Colon (tissue), 2 donors: ENCODE results near the gene TNS3.

ENCODE experiments used
- FAIRE-seq: peaks from 2 replicates; lab custom pipeline; 2012; peaks lifted over from hg19 to GRCh38; lab: Jason Lieb, UNC
- donor health status: control.
- donor health status: control.

TNS3 gene

GRCh38 chr7:47540387-47541350 is 41.2 kb downstream of the TNS3 start:
- no peak for FAIRE-seq

- FAIRE-seq: no peak
These were observed 41.9 kb downstream of the TNS3 start for GRCh38 chr7:47540053-47540386.

DNA sequence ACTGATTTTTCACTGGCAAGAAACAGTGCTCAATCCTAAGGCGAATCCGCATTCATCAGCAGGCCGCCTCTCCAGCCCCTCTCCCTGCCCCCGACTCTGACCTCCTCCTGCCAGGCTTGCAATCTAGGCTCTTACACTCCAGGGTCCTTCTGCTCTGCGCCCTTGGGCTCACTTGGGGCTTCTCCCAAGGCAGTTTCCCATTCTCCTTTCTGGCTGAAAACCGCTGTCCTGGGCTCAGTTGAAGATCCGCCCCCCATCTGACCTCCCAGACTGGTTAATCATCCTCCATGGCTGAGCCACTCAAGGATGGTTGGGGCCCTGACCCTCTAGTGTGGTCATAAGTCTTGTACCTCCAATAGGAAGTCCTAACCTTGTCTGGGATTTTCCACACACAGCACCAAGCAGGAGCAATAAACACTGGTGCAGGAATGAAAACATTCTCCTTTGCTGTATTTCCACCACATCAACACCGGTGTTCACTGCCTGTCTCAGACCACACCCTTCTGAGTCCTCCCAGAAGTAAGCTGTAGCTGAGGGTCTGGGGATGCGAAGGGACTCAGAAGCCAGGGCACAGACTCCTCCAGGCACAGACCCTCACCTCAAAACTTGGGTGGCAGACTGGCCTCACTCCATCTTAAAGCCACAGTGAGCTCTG is 42.4 kb downstream of the TNS3 start:
- FAIRE-seq: no peak

GRCh38 chr7:47538846-47539311 is 43.0 kb downstream of the TNS3 start:
- no peak for FAIRE-seq

DNA sequence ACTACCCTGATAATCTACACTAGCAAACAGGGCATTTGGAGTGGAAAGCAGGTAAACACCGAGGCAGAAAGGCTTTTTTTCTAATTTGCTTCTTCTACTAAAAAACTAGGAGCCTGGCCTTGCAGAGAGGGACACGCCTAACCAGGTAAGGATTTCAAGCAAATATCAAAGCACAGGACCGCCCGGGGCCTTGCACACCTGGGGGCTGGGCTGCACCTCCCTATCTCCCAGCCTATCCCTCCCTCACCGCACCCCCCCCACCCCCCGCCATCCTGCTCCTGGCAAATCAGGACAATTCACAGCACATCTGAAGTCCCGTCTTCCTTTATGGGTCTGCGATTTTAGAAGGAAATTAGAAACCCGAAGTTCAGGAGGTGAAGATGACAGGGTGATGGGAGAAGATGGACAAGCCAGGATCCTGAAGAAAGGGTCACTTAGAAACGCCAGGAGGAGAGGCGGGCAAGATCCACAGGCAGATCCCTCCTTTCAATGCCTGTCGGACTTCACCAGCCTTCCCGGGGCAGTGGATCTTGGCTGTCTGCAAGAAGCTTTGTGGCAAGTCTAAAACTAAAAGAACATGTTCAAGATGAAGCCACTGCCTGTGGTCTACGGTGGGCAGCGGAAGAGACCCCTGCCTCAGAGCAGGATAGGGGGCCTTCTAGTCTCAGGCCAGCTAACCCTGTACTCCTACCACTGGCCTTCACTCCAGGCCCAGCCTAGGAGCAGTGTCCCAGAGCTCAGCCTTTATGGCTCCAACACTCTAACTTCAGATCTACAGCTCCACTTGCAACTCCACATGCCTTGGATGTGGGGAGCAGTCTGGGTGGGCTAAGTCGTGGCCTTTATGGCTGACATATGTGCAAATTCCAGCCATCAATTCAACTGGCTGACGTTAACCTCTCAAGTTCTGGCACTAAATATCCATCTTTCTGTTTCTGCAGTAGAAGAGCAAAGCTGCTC is 43.9 kb downstream of the TNS3 start:
- FAIRE-seq: no peak

DNA sequence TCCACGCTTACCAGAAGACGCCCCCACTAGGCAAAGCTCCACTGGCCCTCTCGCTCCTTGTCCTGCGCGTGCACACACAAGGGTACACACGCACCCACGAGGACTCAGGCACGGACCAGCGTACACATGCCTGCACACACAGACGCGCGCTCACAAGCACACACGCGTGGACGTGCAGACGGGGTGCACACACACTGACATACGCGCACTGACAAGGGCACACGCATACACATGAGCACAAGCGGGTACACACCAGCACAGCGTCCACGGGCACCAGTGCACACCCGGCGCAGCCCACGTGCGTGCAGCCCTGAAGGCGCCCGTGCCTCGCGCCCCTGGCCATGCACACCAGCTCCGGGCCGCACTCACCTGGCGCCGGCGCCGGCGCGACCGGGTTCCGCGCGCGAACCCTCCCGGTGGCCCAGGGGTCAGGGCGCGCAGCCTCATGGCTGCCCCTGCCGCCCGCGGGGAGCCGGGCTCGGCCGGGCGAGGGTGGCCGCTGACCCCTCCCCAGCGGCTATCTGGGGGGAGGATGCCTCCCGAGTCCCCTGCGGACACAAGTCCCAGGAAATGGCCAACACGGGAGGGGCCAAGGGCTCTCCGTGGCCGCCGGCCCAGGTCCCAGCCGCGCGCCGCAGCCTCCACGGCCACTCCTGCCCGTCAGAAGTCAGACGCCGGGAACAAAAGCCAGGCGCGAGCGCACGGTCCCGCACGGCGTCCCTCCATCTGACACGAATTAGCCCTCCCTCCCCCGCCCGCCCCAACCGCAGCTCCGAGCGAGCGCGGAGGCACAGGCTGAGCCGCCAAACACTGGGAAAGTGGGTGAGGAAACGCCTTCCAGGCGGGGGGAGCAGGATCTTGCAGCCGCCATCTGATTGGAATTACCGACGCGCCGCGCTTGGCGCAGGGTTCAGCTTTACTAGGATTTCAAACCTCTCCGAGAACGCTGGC is 45.0 kb downstream of the TNS3 start:
- no peak for FAIRE-seq

DNA sequence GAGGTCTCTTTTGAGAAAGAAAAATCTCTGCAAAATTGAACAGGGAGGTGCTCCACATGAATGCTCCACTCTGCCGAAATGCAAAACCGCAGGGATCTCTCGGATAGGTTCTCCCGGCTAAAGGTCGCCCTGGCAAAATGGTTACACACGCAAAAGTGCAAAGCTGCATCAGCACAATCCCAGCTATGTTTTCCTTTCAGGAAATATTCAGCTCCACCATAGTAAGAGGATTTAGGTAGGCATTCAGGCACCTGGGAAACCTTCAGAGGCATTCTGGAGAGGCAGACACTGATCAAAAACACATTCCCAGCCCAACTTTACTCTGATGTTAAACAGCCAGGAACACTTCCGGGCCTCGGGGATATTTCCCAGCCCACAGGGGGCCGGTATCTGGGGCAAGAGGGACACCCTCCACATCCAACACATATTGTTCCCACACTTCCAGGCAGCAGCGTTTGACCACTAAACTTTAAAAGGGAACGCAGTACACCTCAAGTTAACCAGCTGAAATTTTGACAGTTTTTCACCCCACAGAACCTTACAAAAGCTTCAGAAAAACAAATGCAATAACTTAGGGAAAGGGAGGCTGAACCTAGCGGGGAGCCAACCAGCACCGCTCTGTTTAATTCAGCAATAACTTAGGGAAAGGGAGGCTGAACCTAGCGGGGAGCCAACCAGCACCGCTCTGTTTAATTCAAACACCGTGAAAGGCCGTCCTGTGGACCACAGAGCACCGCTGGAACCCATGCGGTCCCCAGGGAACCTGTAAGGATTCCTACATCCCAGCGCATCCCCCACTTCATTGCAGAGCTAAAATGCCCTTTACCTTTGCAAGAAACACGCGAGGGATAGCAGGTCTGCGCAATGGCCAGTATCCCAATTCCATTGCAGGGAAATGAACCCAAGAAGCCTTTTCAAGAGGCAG is 45.9 kb downstream of the TNS3 start:
- no peak for FAIRE-seq

DNA sequence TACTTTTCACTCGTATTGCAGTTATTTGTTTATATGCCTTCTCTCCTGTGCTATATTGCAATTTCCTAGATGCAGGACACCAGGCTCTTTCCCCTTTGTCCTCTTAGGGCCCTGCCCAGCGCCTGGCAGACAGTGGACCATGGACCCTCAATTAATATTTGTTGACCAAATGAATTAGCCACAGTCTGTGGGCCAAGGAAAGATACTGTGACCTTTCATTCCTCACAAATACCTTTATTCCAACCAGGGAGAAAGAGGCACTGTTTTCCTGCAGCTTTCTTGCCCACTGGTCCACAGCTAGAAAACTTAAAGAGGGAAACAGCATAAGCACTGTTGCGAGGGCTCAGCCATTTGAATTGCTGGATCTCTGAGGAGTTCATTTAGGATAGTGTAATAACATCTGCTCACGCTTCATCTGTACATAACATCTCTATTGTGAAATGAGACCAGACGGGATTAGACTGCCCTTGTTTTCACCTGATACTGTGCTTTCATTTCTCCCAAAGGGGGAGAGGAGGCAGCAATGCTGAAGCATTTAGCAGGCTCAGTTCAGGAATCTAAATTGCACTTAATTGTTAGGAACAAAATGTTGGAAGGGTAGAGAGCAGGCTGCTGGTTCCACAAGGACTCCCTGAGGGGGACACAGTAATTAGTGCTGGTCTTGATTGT is 46.7 kb downstream of the TNS3 start:
- FAIRE-seq: no peak

DNA sequence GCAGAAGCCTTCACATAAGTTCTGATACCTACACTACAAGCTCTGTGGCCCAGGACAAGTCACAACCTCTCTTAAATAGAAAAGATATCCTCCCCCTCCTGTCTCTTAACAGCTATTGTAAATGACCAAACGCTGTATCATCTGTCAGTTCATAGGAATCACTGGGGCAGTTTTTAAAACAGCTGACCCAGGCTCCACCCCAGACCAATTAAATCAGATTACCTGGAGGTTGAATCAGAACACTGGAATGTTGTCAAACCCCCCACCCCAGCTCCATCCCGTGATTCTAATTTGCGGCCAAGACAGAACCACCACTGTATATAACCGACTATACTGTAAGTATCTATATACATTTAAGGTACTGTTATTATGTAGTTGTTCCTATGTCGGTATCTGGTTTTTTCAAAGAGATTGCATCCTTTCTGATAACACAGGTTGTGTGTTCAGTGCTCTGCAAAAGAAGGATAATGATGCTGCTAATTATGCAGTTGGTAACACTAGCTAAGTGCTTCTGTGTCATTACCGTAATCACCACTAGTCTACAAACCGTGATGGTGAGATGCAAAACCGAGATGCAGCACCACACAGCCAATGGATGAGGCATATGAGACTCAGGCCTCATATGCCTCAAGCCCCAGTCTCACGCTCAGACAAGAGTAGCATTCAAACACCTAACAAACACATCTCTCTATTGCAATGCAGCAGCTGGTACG is 47.4 kb downstream of the TNS3 start:
- FAIRE-seq: no peak

DNA sequence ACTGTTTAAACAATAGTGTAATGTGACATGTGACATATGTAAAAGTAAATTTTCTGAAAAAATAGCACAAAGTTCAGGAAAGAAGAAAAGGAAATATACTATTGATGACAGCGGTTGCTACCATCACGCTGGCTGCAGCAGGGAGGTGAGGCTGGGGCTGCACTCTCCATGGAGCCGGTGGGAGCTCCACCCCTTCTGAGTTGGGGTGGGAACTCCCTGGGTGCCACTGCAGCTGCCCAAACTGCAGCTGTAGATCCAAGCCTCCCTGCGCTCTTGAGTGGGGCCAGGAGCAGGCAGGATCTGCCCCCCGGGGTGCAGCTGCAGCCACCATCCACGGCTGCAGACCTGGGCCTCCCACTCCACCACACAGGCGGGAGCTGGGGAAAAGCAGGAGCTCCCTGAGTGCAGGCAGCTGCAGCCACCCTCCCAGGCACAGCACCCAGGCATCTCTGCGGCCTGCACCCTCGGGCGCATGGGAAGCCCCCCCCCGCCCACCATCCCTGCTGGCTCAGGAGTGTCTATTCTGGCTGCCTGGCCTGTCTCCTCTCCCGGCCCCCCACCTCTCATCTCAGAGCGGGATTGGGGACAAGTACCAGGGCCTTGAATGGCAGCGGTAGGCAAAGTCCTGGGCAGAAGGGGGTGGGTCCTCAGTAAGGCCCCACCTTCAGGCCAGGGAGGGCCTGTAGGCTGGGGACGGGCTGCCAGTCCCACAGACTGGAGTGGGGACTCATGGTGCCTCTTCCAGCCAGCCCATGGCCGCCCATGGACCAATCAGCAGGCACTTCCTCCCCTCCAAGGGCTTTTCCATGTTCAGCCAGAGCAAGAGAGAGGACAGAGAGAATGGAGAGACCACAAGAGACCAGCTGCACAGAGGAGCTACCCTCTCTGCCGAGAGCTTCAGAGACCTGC is 50.1 kb downstream of the TNS3 start:
- no peak for FAIRE-seq

- FAIRE-seq: no peak
These were observed 51.9 kb downstream of the TNS3 start for GRCh38 chr7:47529826-47530555.

DNA sequence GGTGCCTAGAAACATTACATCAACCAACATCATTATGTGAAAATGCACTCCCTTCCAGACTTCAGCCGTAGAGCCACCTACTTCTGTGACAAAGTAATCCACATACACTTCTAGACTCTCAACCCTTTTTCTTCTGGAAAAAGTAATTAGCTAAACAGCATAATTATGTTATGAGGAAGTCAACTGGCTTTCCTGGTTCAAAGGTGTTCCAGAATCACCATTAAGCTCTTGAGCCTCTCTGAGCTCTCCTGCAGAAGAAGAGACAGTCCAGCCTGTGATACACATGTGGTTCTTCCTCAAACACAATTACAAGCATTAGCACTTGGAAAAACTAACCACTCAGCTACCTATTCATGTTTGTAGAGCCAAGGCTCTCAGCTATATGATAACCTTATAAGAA is 52.5 kb downstream of the TNS3 start:
- FAIRE-seq: no peak

- no peak for FAIRE-seq
These were observed 53.4 kb downstream of the TNS3 start for GRCh38 chr7:47528471-47528870.

- no peak for FAIRE-seq
These were observed 55.4 kb downstream of the TNS3 start for GRCh38 chr7:47526466-47526865.

DNA sequence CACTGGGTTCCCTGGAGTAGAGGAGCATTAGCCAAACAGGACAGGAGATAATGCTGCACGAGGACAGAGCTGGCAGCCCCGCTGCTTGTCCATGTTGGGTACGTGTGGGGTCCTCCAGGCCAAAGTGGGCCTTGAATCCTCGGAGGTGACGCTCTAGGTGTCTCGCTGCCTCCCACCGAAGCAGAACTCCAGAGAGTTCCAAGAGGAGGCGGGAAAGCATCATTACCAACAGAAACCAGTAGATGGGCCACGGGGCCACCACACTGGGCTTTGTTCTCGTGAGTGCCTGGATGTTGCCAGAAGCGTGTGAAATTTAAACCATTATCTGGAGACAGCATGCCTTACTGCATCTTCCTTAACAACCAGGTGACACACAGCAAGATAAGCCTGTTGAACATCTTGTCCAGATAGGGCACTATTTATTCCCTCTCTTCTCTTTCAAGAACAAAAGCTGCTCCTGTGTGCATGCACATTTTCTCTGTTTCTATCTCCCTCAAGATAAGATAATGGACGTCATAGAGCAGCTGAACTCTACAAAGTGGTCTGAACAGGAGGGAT is 56.8 kb downstream of the TNS3 start:
- FAIRE-seq: no peak

DNA sequence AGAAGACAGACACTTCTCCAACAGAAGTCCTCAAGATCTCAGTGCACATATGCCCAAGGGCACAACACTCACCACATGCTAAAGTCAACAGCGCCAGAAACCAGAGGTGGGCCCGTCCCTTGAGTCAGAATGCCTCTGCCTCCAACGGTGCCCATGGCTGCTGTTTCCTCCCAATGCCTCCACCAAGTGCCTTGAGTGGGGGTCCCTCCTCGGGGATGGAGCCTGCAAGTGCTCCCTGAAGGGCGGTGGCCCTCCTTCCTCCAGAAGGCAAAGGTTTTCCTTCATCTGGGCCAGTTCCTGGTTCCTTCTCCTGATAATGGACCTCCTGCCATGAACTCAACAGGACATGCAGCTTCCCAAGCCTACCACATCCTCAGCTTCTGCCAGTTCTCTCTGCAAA is 58.5 kb downstream of the TNS3 start:
- FAIRE-seq: no peak
